MCF 10A (cell line): ENCODE results near the gene ERP44. TPM values are rescaled to one million over a fixed set of nuclear protein-coding genes. Genes with fewer than 3 reads are reported as not detected.

Experiments used
- BruUV-seq: library from RNA; stranded (reverse); fragments of 400-500 nt; replicated peaks from 2 replicates; lab custom pipeline; 2021; lab: Mats Ljungman, UMichigan
- CTCF ChIA-PET: fragments of 300-600 bp; sonication (Branson Sonifier 250); formaldehyde crosslinking; extraction: SDS; loops from one replicate; lab custom pipeline; 2021; ENCODE audit warnings: antibody characterized with exemption, inconsistent platforms; lab: Yijun Ruan, JAX
- POLR2A ChIA-PET: fragments of 300-600, 350-650 bp; sonication (Branson Sonifier 250); formaldehyde crosslinking; extraction: SDS; loops from one replicate; lab custom pipeline; 2020; ENCODE audit warnings: antibody characterized with exemption, inconsistent platforms; lab: Yijun Ruan, JAX
- DNase-seq: peaks from one replicate; pipeline ENCODE4 v3.0.0-alpha.2; 2018; ENCODE audit not compliant: unreplicated experiment
- H3K27ac Mint-ChIP-seq: one replicate; pipeline ENCODE4 v1.8.0; 2022; ENCODE audit warnings: mild to moderate bottlenecking, low read depth, mixed read lengths; ENCODE audit not compliant: unreplicated experiment
- H3K27me3 Mint-ChIP-seq: one replicate; pipeline ENCODE4 v1.8.0; 2022; ENCODE audit warnings: mixed read lengths; ENCODE audit not compliant: insufficient read depth, unreplicated experiment
- H3K36me3 Mint-ChIP-seq: one replicate; pipeline ENCODE4 v1.8.0; 2022; ENCODE audit warnings: mild to moderate bottlenecking, moderate library complexity, mixed read lengths; ENCODE audit not compliant: insufficient read depth, unreplicated experiment
- H3K4me1 Mint-ChIP-seq: one replicate; pipeline ENCODE4 v1.8.0; 2022; ENCODE audit warnings: mixed read lengths; ENCODE audit not compliant: insufficient read depth, unreplicated experiment
- H3K4me3 Mint-ChIP-seq: one replicate; pipeline ENCODE4 v1.8.0; 2022; ENCODE audit warnings: mild to moderate bottlenecking, moderate library complexity, mixed read lengths; ENCODE audit not compliant: unreplicated experiment
- H3K9me3 Mint-ChIP-seq: one replicate; pipeline ENCODE4 v1.8.0; 2022; ENCODE audit warnings: mixed read lengths; ENCODE audit not compliant: unreplicated experiment
- CTCF ChIP-seq: fragments of 200-600 bp; IDR thresholded peaks from one replicate; pipeline ENCODE4 v1.8.0; 2022; ENCODE audit warnings: antibody characterized with exemption, mild to moderate bottlenecking; ENCODE audit not compliant: unreplicated experiment
- intact Hi-C: fragments of 100-400 bp; cut with micrococcal nuclease; formaldehyde crosslinking; loops from 2 replicates; pipeline ENCODE4 v1.14.1; 2022
- total RNA-seq: library from RNA; stranded (reverse); gene quantifications from 2 replicates; pipeline ENCODE4 v1.2.3, GENCODE V29; 2022

Gene ERP44
- total RNA-seq, 1 experiment from 2014 or later = 26.3 TPM

- peaks cover 12% of the 10 kb centered on the region for H3K4me1 Mint-ChIP-seq
- peaks cover 29% of the 10 kb centered on the region for H3K36me3 Mint-ChIP-seq
- no peak overlapping the region for H3K4me3 Mint-ChIP-seq
- BruUV-seq = no TSS peak
- no peak for DNase-seq
- no peak overlapping the region for H3K27ac Mint-ChIP-seq
- ChIA-PET CTCF (interaction anchor here (1.7 kb wide), 1 partner anchor 705 kb away, joined by 4 read pairs; no protein-coding TSS in a partner anchor), POLR2A (no interaction called here)
- no peak for TF ChIP-seq CTCF
- no peaks in the 10 kb centered on the region for H3K9me3 Mint-ChIP-seq
- no peaks in the 10 kb centered on the region for H3K27me3 Mint-ChIP-seq
- intact Hi-C loops = no loop called here
Measured at GRCh38 chr9:99970481-99970880, 128.3 kb downstream of the ERP44 start.

DNA sequence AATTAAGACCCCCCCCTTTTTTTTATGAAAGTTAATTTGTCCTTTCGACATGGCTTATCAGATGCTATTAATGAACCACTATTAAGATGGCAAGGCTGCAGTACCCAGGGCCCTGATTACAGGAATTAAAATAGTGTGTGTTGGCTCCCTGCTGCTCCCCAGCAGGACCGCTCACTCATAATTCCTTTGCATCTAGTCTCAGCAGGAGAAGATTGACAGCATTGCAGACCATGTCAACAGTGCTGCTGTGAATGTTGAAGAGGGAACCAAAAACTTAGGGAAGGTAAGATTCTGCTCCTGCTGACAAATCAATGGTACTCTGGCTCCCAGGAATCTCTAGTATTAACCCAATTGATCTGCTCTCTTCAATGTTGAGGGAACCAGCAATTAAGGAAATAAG is 131.3 kb downstream of the ERP44 start:
- no peak overlapping the region for H3K4me3 Mint-ChIP-seq
- DNase-seq = no peak
- H3K36me3 Mint-ChIP-seq = peaks cover 23% of the 10 kb centered on the region
- intact Hi-C loops = loop anchor here (10.0 kb wide), 1 partner anchor 143 kb away; the partner anchor contains the start of gene NR4A3
- no peaks in the 10 kb centered on the region for H3K9me3 Mint-ChIP-seq
- BruUV-seq = no TSS peak
- peaks cover 12% of the 10 kb centered on the region for H3K4me1 Mint-ChIP-seq
- no peaks in the 10 kb centered on the region for H3K27me3 Mint-ChIP-seq
- ChIA-PET POLR2A (no interaction called here), CTCF (no interaction called here)
- TF ChIP-seq CTCF = no peak
- H3K27ac Mint-ChIP-seq = no peak overlapping the region

GRCh38 chr9:99966716-99967115 is 132.1 kb downstream of the ERP44 start:
- CTCF ChIA-PET = interaction anchor here (1.2 kb wide), 1 partner anchor 781 kb away, joined by 3 read pairs; no protein-coding TSS in a partner anchor
- H3K27me3 Mint-ChIP-seq = no peaks in the 10 kb centered on the region
- BruUV-seq = no TSS peak
- no peak for TF ChIP-seq CTCF
- intact Hi-C loops = loop anchor here (10.0 kb wide), 1 partner anchor 142 kb away; the partner anchor contains the start of gene NR4A3
- no peak overlapping the region for H3K27ac Mint-ChIP-seq
- H3K4me3 Mint-ChIP-seq = no peak overlapping the region
- peaks cover 12% of the 10 kb centered on the region for H3K4me1 Mint-ChIP-seq
- H3K9me3 Mint-ChIP-seq = no peaks in the 10 kb centered on the region
- peaks cover 29% of the 10 kb centered on the region for H3K36me3 Mint-ChIP-seq
- DNase-seq = peak; percentile 71
- POLR2A ChIA-PET = interaction anchor here (0.7 kb wide), 1 partner anchor 878 kb away, joined by 3 read pairs; no protein-coding TSS in a partner anchor

DNA sequence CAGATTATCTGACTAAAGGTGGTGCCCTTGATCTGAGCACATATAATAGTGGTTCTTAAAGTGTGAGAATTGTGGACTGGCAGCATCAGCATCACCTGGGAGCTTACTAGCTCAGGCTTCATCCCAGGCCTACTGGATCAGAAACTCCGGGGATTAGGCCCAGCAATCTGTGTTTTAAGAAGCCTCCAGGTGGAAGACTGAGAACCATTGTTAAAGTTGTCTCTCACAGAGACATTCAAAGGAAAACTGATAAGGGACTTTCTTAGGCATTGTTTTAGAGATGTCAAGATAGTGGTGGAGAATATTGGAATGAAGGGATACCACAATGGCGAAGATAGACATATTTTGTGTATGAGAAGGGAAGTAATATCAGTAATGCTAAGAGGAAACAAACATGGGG is 132.8 kb downstream of the ERP44 start:
- ChIA-PET POLR2A (interaction anchor here (0.7 kb wide), 1 partner anchor 877 kb away, joined by 3 read pairs; no protein-coding TSS in a partner anchor), CTCF (interaction anchor here (1.2 kb wide), 1 partner anchor 781 kb away, joined by 3 read pairs; no protein-coding TSS in a partner anchor)
- no peaks in the 10 kb centered on the region for H3K9me3 Mint-ChIP-seq
- no peaks in the 10 kb centered on the region for H3K27me3 Mint-ChIP-seq
- peaks cover 12% of the 10 kb centered on the region for H3K4me1 Mint-ChIP-seq
- intact Hi-C loops = loop anchor here (10.0 kb wide), 1 partner anchor 141 kb away; the partner anchor contains the start of gene NR4A3
- peaks cover 36% of the 10 kb centered on the region for H3K36me3 Mint-ChIP-seq
- H3K27ac Mint-ChIP-seq = no peak overlapping the region
- BruUV-seq = no TSS peak
- no peak overlapping the region for H3K4me3 Mint-ChIP-seq
- TF ChIP-seq CTCF = no peak
- no peak for DNase-seq
